ENCODE data around the gene FAM98A. TPM values are rescaled to one million over a fixed set of nuclear protein-coding genes. Genes with fewer than 3 reads are reported as not detected.

Gene FAM98A
- total RNA-seq, 4 donors from 2014 or later = 21.4 to 59.9 (median 30.8) TPM

GRCh38 chr2:33606100-33606499 lies 7.0 kb upstream of the FAM98A start:
- 97% methylated on average over 4 of the region's 4 CpGs for WGBS
- TF ChIP-seq CTCF (IDR thresholded peaks at IDR 0.05) = no peak
- TF ChIP-seq POLR2AphosphoS5 (IDR thresholded peaks at IDR 0.05) = no peak
- no peak for TF ChIP-seq POLR2A (IDR thresholded peaks at IDR 0.05)

GRCh38 chr2:33605056-33605455 lies 6.0 kb upstream of the FAM98A start:
- Histone ChIP-seq H3K4me3 (no peak overlapping the region), H3K27ac (no peak overlapping the region), H3K9me3 (no peaks in the 10 kb centered on the region), H3K36me3 (no peaks in the 10 kb centered on the region), H3K4me1 (peaks cover under 1% of the 10 kb centered on the region), H3K27me3 (no peaks in the 10 kb centered on the region)
- no peak for TF ChIP-seq EP300 (IDR thresholded peaks at IDR 0.05)
- TF ChIP-seq POLR2A (IDR thresholded peaks at IDR 0.05) = no peak
- no peak for TF ChIP-seq POLR2AphosphoS5 (IDR thresholded peaks at IDR 0.05)
- no peak for TF ChIP-seq CTCF (IDR thresholded peaks at IDR 0.05)
- DNase-seq (ENCODE audit: low spot score in 2 of 2) = no peak
- WGBS = 55% methylated on average over 6 of the region's 6 CpGs

More at GRCh38 chr2:33606100-33606499, 7.0 kb upstream of the FAM98A start:
- Histone ChIP-seq H3K27me3 (no peaks in the 10 kb centered on the region), H3K4me1 (no peaks in the 10 kb centered on the region), H3K9me3 (no peaks in the 10 kb centered on the region), H3K36me3 (no peaks in the 10 kb centered on the region), H3K27ac (no peak overlapping the region), H3K4me3 (no peak overlapping the region)
- no peak for DNase-seq (ENCODE audit: low spot score in 2 of 2)

GRCh38 chr2:33603416-33603815 lies 4.3 kb upstream of the FAM98A start:
- no peaks in the 10 kb centered on the region for H3K27me3 ChIP-seq
- H3K27ac ChIP-seq = no peak overlapping the region
- 75% methylated on average over 3 of the region's 3 CpGs for WGBS
- H3K4me3 ChIP-seq = no peak overlapping the region
- no peaks in the 10 kb centered on the region for H3K36me3 ChIP-seq
- H3K4me1 ChIP-seq = peaks cover 6% of the 10 kb centered on the region
- H3K9me3 ChIP-seq = no peaks in the 10 kb centered on the region
- TF ChIP-seq CTCF (IDR thresholded peaks at IDR 0.05) (no peak), POLR2A (IDR thresholded peaks at IDR 0.05) (no peak), POLR2AphosphoS5 (IDR thresholded peaks at IDR 0.05) (no peak), EP300 (IDR thresholded peaks at IDR 0.05) (no peak)
- DNase-seq (ENCODE audit: low spot score in 2 of 2) = no peak

GRCh38 chr2:33602201-33602830 lies 3.2 kb upstream of the FAM98A start:
- Histone ChIP-seq H3K9me3 (no peaks in the 10 kb centered on the region), H3K4me3 (no peak overlapping the region)
- 81% methylated on average over 6 of the region's 6 CpGs for WGBS

GRCh38 chr2:33599943-33600192 lies 769 bp upstream of the FAM98A start:
- no peak for TF ChIP-seq POLR2AphosphoS5 (IDR thresholded peaks at IDR 0.05)
- no peak for TF ChIP-seq EP300 (IDR thresholded peaks at IDR 0.05)
- no peak for TF ChIP-seq CTCF (IDR thresholded peaks at IDR 0.05)
- TF ChIP-seq POLR2A (IDR thresholded peaks at IDR 0.05) = no peak
- H3K27me3 ChIP-seq = no peaks in the 10 kb centered on the region
- DNase-seq (ENCODE audit: low spot score in 2 of 2) = no peak
- peak overlapping the region; percentile 68 for H3K4me3 ChIP-seq
- peaks cover 29% of the 10 kb centered on the region for H3K4me1 ChIP-seq
- WGBS = 7% methylated on average over 3 of the region's 3 CpGs
- H3K9me3 ChIP-seq = no peaks in the 10 kb centered on the region
- peaks cover 2% of the 10 kb centered on the region for H3K36me3 ChIP-seq
- peak overlapping the region; percentile 66 for H3K27ac ChIP-seq

More at GRCh38 chr2:33602201-33602830, 3.2 kb upstream of the FAM98A start:
- no peaks in the 10 kb centered on the region for H3K36me3 ChIP-seq
- no peak for DNase-seq (ENCODE audit: low spot score in 2 of 2)
- peaks cover 17% of the 10 kb centered on the region for H3K4me1 ChIP-seq
- no peaks in the 10 kb centered on the region for H3K27me3 ChIP-seq
- no peak overlapping the region for H3K27ac ChIP-seq
- no peak for TF ChIP-seq POLR2AphosphoS5 (IDR thresholded peaks at IDR 0.05)
- no peak for TF ChIP-seq CTCF (IDR thresholded peaks at IDR 0.05)
- no peak for TF ChIP-seq POLR2A (IDR thresholded peaks at IDR 0.05)
- TF ChIP-seq EP300 (IDR thresholded peaks at IDR 0.05) = no peak

All from suprapubic skin (tissue), 4 donors.